B cell (primary cell): Measurements from ENCODE around the gene DDB1. TPM values are rescaled to one million over a fixed set of nuclear protein-coding genes. Genes with fewer than 3 reads are reported as not detected.
A peak's percentile ranks its signal among the peaks of the same experiment; 100 is the strongest.

Source experiments
- ATAC-seq: fragments of 200-7000 bp; cut with Tn5 transposase; one replicate; pipeline ENCODE4 v1.10.0; 2021; ENCODE audit warnings: low read depth, mild to moderate bottlenecking, moderate number of reproducible peaks, moderate library complexity
- CTCF ChIA-PET: fragments of 350-600 bp; sonication (Branson Sonifier 250); formaldehyde crosslinking; loops from one replicate; lab custom pipeline; 2021; ENCODE audit warnings: antibody characterized with exemption, inconsistent platforms; lab: Charles Lee
- POLR2A ChIA-PET: fragments of 350-600 bp; sonication (Branson Sonifier 250); formaldehyde crosslinking; loops from one replicate; lab custom pipeline; 2021; ENCODE audit warnings: antibody characterized with exemption; lab: Charles Lee
- DNase-seq: peaks from one replicate; pipeline ENCODE4 v3.0.0; 2013
- H2AFZ ChIP-seq: 2 replicates; pipeline ENCODE4 v1.6.1; 2012; ENCODE audit warnings: mild to moderate bottlenecking, low read depth, low read length; ENCODE audit not compliant: insufficient read depth, poor library complexity, severe bottlenecking
- H3K27ac ChIP-seq, 2 donors: 1 replicate in 1 of 2; 2 replicates in 1 of 2; pipeline ENCODE4 v1.5.1; 2012 to 2013; ENCODE audit warnings: low read length in 2 of 2, mild to moderate bottlenecking in 2 of 2, moderate library complexity in 1 of 2
- H3K27me3 ChIP-seq, 4 experiments: fragments of 200-600 bp in 1 of 4; sonication (generic) in 1 of 4; replicated peaks in 1 of 4; 1 replicate in 2 of 4; 2 replicates in 2 of 4; pipeline versions ENCODE4 v1.6.1 to v1.7.0; 2013 to 2016; ENCODE audit warnings: low read length in 3 of 4, mild to moderate bottlenecking in 2 of 4, mixed read lengths in 1 of 4, moderate library complexity in 1 of 4; ENCODE audit not compliant: insufficient read depth in 4 of 4, control insufficient read depth in 3 of 4; ENCODE audit errors: control extremely low read depth in 1 of 4
- H3K36me3 ChIP-seq, 2 experiments: replicated peaks in 1 of 2; 1 replicate in 1 of 2; 2 replicates in 1 of 2; pipeline versions ENCODE4 v1.6.1 to v1.7.1; 2013; ENCODE audit warnings: low read length in 1 of 2; ENCODE audit not compliant: insufficient read depth in 2 of 2, control insufficient read depth in 1 of 2; ENCODE audit errors: control extremely low read depth in 1 of 2, extremely low read depth in 1 of 2
- H3K4me1 ChIP-seq, 2 donors: fragments of 200-600 bp in 1 of 2; sonication (generic) in 1 of 2; 1 replicate in 1 of 2; 2 replicates in 1 of 2; pipeline versions ENCODE4 v1.5.1 to v1.6.1; 2013 to 2017; ENCODE audit warnings: low read length in 2 of 2; ENCODE audit not compliant: control insufficient read depth in 2 of 2, insufficient read depth in 2 of 2
- H3K4me2 ChIP-seq: replicated peaks from 2 replicates; pipeline ENCODE3; 2012; ENCODE audit warnings: mild to moderate bottlenecking, low read depth, low read length; ENCODE audit not compliant: poor library complexity, severe bottlenecking
- H3K4me3 ChIP-seq, 5 experiments: fragments of 200-600 bp in 1 of 5; sonication (generic) in 1 of 5; 1 replicate in 3 of 5; 2 replicates in 2 of 5; pipeline versions ENCODE4 v1.5.1 to v1.7.0; 2011 to 2016; ENCODE audit warnings: low read length in 4 of 5, mild to moderate bottlenecking in 4 of 5, low read depth in 2 of 5, control low read depth in 1 of 5, moderate library complexity in 1 of 5; ENCODE audit not compliant: insufficient read depth in 1 of 5; ENCODE audit errors: control extremely low read depth in 1 of 5, extremely low read depth in 1 of 5
- H3K79me2 ChIP-seq: fragments of 200-600 bp; sonication (generic); one replicate; pipeline ENCODE4 v1.6.0; 2016; ENCODE audit warnings: low read length; ENCODE audit not compliant: control insufficient read depth, insufficient read depth
- H3K9ac ChIP-seq: fragments of 200-600 bp; sonication (generic); 2 replicates; pipeline ENCODE4 v1.6.1; 2017; ENCODE audit warnings: mild to moderate bottlenecking, low read length, moderate library complexity
- H3K9me3 ChIP-seq, 3 donors: one replicate each; pipeline versions ENCODE4 v1.6.1 to v1.7.1; 2013; ENCODE audit warnings: low read length in 2 of 3; ENCODE audit not compliant: control insufficient read depth in 2 of 3, insufficient read depth in 1 of 3; ENCODE audit errors: control extremely low read depth in 1 of 3
- H4K20me1 ChIP-seq: 2 replicates; pipeline ENCODE4 v1.6.0; 2012; ENCODE audit warnings: mild to moderate bottlenecking, low read length; ENCODE audit not compliant: insufficient read depth, control insufficient read depth, poor library complexity, severe bottlenecking
- H3K27ac Mint-ChIP-seq: one replicate; pipeline ENCODE4 v1.8.0; 2021; ENCODE audit warnings: mixed read lengths
- H3K27me3 Mint-ChIP-seq: one replicate; pipeline ENCODE4 v1.8.0; 2021; ENCODE audit warnings: mixed read lengths
- H3K4me1 Mint-ChIP-seq: one replicate; pipeline ENCODE4 v1.8.0; 2021; ENCODE audit warnings: mixed read lengths
- H3K4me3 Mint-ChIP-seq: one replicate; pipeline ENCODE4 v1.8.0; 2021; ENCODE audit warnings: mixed read lengths
- H3K9me3 Mint-ChIP-seq: one replicate; pipeline ENCODE4 v1.8.0; 2022; ENCODE audit warnings: mixed read lengths; ENCODE audit not compliant: insufficient read depth
- CTCF ChIP-seq: fragments of 200-600 bp; IDR thresholded peaks from one replicate; pipeline ENCODE4 v1.8.0; 2022; ENCODE audit warnings: antibody characterized with exemption, mild to moderate bottlenecking
- EZH2 ChIP-seq: IDR thresholded peaks from 2 replicates; pipeline ENCODE4 v1.6.1; 2012; ENCODE audit warnings: borderline replicate concordance, low read depth, mild to moderate bottlenecking, moderate library complexity, low read length; ENCODE audit not compliant: insufficient read depth, poor library complexity, severe bottlenecking
- WGBS: methylation state at CpG from one replicate; pipeline ENCODE4 v1.1.5; 2013; ENCODE audit warnings: missing lambda C conversion rate; ENCODE audit not compliant: insufficient coverage; 5-methylcytosine and 5-hydroxymethylcytosine counted together
- intact Hi-C: fragments of 100-400 bp; cut with micrococcal nuclease; formaldehyde crosslinking; loops from one replicate; pipeline ENCODE4 v1.10.0; 2022
- polyA plus RNA-seq: library from polyadenylated mRNA; depleted of rRNA; stranded (reverse); fragments of >200 nt; gene quantifications from 2 replicates; pipeline ENCODE4 v1.2.3, GENCODE V29; 2012
- total RNA-seq, 2 donors: library from RNA; stranded (reverse); fragments of 120-200 nt in 1 of 2; gene quantifications; 1 replicate in 1 of 2; 2 replicates in 1 of 2; pipeline versions ENCODE4 v1.2.3 to v1.2.4, GENCODE V29; 2013 to 2022

DDB1 gene
- total and polyA plus RNA-seq, 2 donors (not counting 1 experiment from before 2014, with no cell fraction given), result 52.4 to 155 TPM

- H3K4me2 ChIP-seq, result peak overlapping the region; percentile 86
- no peaks in the 10 kb centered on the region for H3K9me3 ChIP-seq
- ATAC-seq, result no peak
- peaks cover 59% of the 10 kb centered on the region for H3K4me1 Mint-ChIP-seq
- TF ChIP-seq CTCF (no peak), EZH2 (no peak)
- H3K9ac ChIP-seq, result peak overlapping the region; percentile 95
- peaks cover 13% of the 10 kb centered on the region for H4K20me1 ChIP-seq
- H3K9me3 Mint-ChIP-seq, result no peaks in the 10 kb centered on the region
- H3K4me3 Mint-ChIP-seq, result peak overlapping the region; percentile 99
- H3K27me3 Mint-ChIP-seq, result no peaks in the 10 kb centered on the region
- no peaks in the 10 kb centered on the region for H3K27me3 ChIP-seq
- ChIA-PET CTCF (interaction anchor here (1.2 to 20.9 kb wide), 7 partner anchors 7 to 446 kb away, joined by 3 to 436 read pairs (median 6); partner anchors contain the start of genes DDB1, TKFC and TMEM216), POLR2A (interaction anchor here (0.9 to 3.2 kb wide), 10 partner anchors 10 to 88 kb away, joined by 3 to 24 read pairs (median 8); partner anchors contain the start of genes CPSF7, DDB1, SDHAF2 and TKFC)
- H3K27ac Mint-ChIP-seq, result peak overlapping the region; percentile 98
- H3K4me3 ChIP-seq, result peak overlapping the region; percentile 86 to 99 (median 91)
- H2AFZ ChIP-seq, result peak overlapping the region; percentile 97
- no peak for DNase-seq
- H3K36me3 ChIP-seq, result peaks cover 0 to 20% of the 10 kb centered on the region in 2 experiments
- H3K27ac ChIP-seq, result peak overlapping the region; percentile 93
- H3K79me2 ChIP-seq, result peaks cover 64% of the 10 kb centered on the region
- intact Hi-C loops, result no loop called here
- peaks cover 50 to 56% of the 10 kb centered on the region in 2 donors for H3K4me1 ChIP-seq
- WGBS, result 6% methylated on average over 20 of the region's 22 CpGs
Measured at GRCh38 chr11:61361237-61361740, 28.4 kb upstream of the DDB1 start.

- Histone ChIP-seq H4K20me1 (peaks cover 25% of the 10 kb centered on the region), H3K79me2 (peaks cover 78% of the 10 kb centered on the region), H2AFZ (peak overlapping the region; percentile 3), H3K27ac (peak overlapping the region; percentile 93 to 95), H3K4me3 (peak overlapping the region; percentile 43 to 99 (median 91)), H3K36me3 (peaks cover 0 to 15% of the 10 kb centered on the region in 2 experiments), H3K4me1 (peaks cover 61 to 74% of the 10 kb centered on the region in 2 donors), H3K9ac (peak overlapping the region; percentile 95), H3K9me3 (no peaks in the 10 kb centered on the region), H3K4me2 (peak overlapping the region; percentile 86), H3K27me3 (no peaks in the 10 kb centered on the region)
- TF ChIP-seq EZH2, result no peak
- no peak for TF ChIP-seq CTCF
- DNase-seq, result no peak
- Mint-ChIP-seq H3K4me3 (peak overlapping the region; percentile 99), H3K9me3 (no peaks in the 10 kb centered on the region), H3K27ac (peak overlapping the region; percentile 98), H3K4me1 (peaks cover 67% of the 10 kb centered on the region), H3K27me3 (no peaks in the 10 kb centered on the region)
- intact Hi-C loops, result loop anchor here (10.0 kb wide), 2 partner anchors 445 to 765 kb away; partner anchors contain the start of genes INCENP and TMEM109
- ATAC-seq, result no peak
- ChIA-PET CTCF (interaction anchor here (0.7 to 20.9 kb wide), 5 partner anchors 8 to 76 kb away, joined by 3 to 436 read pairs (median 5); partner anchors contain the start of genes DDB1 and TKFC), POLR2A (interaction anchor here (0.6 to 1.4 kb wide), 3 partner anchors 15 to 26 kb away, joined by 3 to 5 read pairs (median 4); no protein-coding TSS in a partner anchor)
- WGBS, result 46% methylated on average over 5 of the region's 6 CpGs
Measured at GRCh38 chr11:61359516-61359915, 26.6 kb upstream of the DDB1 start.
